ENCODE measurements around the gene PACSIN2.

DNA sequence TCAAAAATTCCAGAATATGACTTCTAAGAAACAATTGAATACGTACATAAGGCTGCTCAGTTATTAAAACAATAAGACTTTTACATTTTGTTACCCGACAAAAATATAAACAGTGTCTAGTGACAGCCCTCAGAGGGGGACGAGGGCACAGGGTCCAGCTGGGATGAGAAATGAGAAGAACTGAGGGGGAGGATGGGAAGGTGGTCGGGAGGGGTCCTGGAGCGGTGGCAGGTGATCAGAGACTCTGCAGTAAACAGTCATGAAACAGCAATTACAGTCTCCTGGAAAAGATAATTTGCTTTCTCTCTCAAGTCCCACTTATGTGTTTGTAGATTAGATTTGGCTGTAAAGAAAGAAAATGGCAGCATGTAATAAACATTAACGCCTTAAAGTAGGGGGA lies 56.0 kb downstream of the PACSIN2 start:
- TF ChIP-seq, protein P1, sequence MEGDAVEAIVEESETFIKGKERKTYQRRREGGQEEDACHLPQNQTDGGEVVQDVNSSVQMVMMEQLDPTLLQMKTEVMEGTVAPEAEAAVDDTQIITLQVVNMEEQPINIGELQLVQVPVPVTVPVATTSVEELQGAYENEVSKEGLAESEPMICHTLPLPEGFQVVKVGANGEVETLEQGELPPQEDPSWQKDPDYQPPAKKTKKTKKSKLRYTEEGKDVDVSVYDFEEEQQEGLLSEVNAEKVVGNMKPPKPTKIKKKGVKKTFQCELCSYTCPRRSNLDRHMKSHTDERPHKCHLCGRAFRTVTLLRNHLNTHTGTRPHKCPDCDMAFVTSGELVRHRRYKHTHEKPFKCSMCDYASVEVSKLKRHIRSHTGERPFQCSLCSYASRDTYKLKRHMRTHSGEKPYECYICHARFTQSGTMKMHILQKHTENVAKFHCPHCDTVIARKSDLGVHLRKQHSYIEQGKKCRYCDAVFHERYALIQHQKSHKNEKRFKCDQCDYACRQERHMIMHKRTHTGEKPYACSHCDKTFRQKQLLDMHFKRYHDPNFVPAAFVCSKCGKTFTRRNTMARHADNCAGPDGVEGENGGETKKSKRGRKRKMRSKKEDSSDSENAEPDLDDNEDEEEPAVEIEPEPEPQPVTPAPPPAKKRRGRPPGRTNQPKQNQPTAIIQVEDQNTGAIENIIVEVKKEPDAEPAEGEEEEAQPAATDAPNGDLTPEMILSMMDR (IDR thresholded peaks at IDR 0.05; ENCODE audit: insufficient read depth, low read length): no peak
- TF ChIP-seq POLR2AphosphoS5 (IDR thresholded peaks at IDR 0.05; ENCODE audit: low read depth) (no peak), GABPA (IDR thresholded peaks at IDR 0.05; ENCODE audit: low read depth) (no peak), SPI1 (IDR thresholded peaks at IDR 0.05; ENCODE audit: borderline replicate concordance, low read depth) (no peak)
- TF ChIP-seq, protein P2, sequence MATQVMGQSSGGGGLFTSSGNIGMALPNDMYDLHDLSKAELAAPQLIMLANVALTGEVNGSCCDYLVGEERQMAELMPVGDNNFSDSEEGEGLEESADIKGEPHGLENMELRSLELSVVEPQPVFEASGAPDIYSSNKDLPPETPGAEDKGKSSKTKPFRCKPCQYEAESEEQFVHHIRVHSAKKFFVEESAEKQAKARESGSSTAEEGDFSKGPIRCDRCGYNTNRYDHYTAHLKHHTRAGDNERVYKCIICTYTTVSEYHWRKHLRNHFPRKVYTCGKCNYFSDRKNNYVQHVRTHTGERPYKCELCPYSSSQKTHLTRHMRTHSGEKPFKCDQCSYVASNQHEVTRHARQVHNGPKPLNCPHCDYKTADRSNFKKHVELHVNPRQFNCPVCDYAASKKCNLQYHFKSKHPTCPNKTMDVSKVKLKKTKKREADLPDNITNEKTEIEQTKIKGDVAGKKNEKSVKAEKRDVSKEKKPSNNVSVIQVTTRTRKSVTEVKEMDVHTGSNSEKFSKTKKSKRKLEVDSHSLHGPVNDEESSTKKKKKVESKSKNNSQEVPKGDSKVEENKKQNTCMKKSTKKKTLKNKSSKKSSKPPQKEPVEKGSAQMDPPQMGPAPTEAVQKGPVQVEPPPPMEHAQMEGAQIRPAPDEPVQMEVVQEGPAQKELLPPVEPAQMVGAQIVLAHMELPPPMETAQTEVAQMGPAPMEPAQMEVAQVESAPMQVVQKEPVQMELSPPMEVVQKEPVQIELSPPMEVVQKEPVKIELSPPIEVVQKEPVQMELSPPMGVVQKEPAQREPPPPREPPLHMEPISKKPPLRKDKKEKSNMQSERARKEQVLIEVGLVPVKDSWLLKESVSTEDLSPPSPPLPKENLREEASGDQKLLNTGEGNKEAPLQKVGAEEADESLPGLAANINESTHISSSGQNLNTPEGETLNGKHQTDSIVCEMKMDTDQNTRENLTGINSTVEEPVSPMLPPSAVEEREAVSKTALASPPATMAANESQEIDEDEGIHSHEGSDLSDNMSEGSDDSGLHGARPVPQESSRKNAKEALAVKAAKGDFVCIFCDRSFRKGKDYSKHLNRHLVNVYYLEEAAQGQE (IDR thresholded peaks at IDR 0.05; ENCODE audit: insufficient replicate concordance, low read depth): no peak
